NCI-H2196 treated with DMSO at 0.1 percent for 48 hours (cell line): Measurements from ENCODE around the gene ENGASE.
"Not testable (repeated sequence)": the region's sequence is repeated elsewhere in the genome, so short reads cannot be mapped to it uniquely, and the experiment has no call there.

Source experiments
- DNase-seq: peaks from one replicate; lab custom pipeline; 2025; ENCODE audit not compliant: unreplicated experiment; lab: John Stamatoyannopoulos, UW

The ENGASE gene

GRCh38 chr17:79051306-79051705 lies 23.3 kb upstream of the ENGASE start:
- no peak for DNase-seq

GRCh38 chr17:79052131-79052530 lies 22.5 kb upstream of the ENGASE start:
- no peak for DNase-seq

- no peak for DNase-seq
These were observed 21.2 kb upstream of the ENGASE start for GRCh38 chr17:79053251-79053925.

GRCh38 chr17:79054200-79054960 lies 20.2 kb upstream of the ENGASE start:
- no peak for DNase-seq

GRCh38 chr17:79055197-79055596 lies 19.4 kb upstream of the ENGASE start:
- DNase-seq: no peak

GRCh38 chr17:79057737-79058385 lies 16.8 kb upstream of the ENGASE start:
- DNase-seq: no peak

GRCh38 chr17:79062691-79063090 lies 11.9 kb upstream of the ENGASE start:
- no peak for DNase-seq

GRCh38 chr17:79064026-79064425 lies 10.6 kb upstream of the ENGASE start:
- DNase-seq: no peak

GRCh38 chr17:79065105-79065670 lies 9.4 kb upstream of the ENGASE start:
- no peak for DNase-seq

GRCh38 chr17:79066963-79067362 lies 7.7 kb upstream of the ENGASE start:
- no peak for DNase-seq

- no peak for DNase-seq
These were observed 4.3 kb upstream of the ENGASE start for GRCh38 chr17:79070266-79070880.

GRCh38 chr17:79071161-79071740 lies 3.4 kb upstream of the ENGASE start:
- DNase-seq: no peak

GRCh38 chr17:79072544-79072943 lies 2.1 kb upstream of the ENGASE start:
- DNase-seq: no peak

- DNase-seq: no peak
These were observed 1.5 kb upstream of the ENGASE start for GRCh38 chr17:79073016-79073705.

GRCh38 chr17:79073706-79074088 lies 927 bp upstream of the ENGASE start:
- DNase-seq: no peak

GRCh38 chr17:79074121-79074648 lies 439 bp upstream of the ENGASE start:
- DNase-seq: not testable (repeated sequence)

GRCh38 chr17:79075446-79075750 lies 774 bp downstream of the ENGASE start:
- DNase-seq: no peak

GRCh38 chr17:79075861-79076406 lies 1.3 kb downstream of the ENGASE start:
- no peak for DNase-seq

- no peak for DNase-seq
These were observed 3.0 kb downstream of the ENGASE start for GRCh38 chr17:79077587-79077986.
